Stimulated activated CD4-positive, alpha-beta T cell treated with anti-CD3 and anti-CD28 coated beads, Interleukin-2, amount 100 ng/mL, for 4 hours (primary cell): ENCODE results near the gene WNT3A.

Experiments
- DNase-seq: peaks from one replicate; pipeline ENCODE4 v3.0.0-alpha.2; 2020; ENCODE audit warnings: low read depth

The WNT3A gene

DNA sequence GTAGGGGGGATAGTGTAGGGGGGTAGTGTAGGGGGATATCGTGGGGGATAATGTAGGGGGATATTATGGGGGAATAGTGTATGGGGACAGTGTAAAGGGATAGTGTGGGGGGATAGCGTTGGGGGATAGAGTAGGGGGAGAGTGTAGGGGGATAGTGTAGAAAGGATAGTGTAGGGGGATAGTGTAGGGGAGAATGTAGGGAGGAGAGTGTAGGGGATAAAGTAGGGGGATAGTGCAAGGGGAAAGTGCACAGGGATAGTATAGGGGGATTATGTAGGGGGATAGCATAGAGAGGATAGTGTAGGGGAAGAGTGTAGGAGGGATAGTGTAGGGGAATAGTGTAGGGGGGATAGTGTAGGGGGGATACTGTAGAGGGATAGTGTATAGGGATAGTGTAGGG, 63.4 kb downstream of the WNT3A start:
- no peak for DNase-seq

DNA sequence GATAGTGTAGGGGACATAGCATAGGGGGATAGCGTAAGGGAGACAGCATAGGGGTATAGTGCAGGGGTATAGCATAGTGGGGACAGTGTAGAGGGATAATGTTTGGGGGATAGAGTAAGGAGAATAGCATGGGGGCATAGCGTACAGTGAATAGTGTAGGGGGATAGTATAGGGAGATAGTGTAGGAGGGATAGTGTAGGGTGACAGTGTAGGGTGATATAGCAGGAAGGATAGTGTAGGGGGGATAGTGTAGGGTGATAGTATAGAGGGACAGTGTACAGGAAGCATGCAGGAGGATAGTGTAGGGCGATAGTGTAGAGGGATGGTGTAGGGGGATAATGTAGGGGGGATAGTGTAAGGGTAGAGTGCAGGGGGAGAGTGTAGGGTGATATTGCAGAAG, 64.1 kb downstream of the WNT3A start:
- no peak for DNase-seq

DNA sequence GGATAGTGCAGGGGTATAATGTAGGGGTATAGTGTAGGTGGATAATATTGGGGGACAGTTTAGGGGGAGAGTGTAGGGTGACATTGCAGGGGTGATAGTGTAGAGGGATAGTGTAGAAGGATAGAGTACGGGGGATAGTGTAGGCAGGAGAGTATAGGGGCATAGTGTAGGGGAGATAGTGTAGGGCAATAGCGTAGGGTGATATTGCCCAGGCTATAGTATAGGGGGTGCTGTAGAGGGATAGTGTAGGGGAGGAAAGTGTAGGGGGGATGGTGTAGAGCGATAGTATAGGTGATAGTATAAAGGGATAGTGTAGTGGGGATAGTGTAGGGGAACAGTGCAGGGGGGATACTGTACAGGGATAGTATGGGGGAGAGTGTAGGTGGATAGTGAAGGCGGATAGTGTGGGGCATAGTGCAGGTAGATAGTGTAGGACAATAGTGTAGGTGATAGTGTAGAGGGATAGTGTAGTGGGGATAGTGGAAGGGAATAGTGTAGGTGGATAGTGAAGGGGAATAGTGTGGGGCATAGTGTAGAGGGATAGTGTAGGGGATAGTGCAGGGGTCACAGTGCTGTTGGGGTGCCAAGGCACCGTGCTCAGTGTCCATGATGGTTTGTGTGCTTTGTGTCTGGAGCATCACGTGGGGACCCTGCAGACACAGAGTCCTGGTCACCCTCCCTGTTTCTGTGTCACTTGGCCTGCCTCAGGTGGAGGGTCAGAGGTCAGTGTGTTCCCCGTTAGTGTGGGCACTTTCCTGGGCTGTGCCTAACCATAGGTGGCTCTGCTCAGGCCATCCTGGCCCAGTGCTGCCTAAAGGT, 65.2 kb downstream of the WNT3A start:
- DNase-seq, result no peak

DNA sequence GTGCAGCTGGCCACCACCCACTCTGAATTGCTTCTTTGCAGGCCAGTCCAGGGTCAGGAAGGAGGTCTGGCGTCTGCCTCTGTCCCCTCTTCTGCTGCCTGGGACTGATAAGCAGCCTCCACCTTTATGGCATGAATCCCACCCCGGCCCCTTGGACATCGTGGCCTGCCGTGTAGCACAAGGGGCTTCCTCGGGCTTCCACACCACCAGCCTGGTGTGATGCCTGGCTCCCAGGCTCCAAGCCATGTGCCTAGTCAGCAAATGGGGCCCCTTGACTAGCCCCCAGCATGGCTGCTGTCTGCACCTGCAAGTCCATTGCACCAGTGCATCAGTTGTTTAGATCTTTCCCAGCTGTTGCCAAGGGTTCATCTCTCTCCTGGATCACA, 65.9 kb downstream of the WNT3A start:
- no peak for DNase-seq

DNA sequence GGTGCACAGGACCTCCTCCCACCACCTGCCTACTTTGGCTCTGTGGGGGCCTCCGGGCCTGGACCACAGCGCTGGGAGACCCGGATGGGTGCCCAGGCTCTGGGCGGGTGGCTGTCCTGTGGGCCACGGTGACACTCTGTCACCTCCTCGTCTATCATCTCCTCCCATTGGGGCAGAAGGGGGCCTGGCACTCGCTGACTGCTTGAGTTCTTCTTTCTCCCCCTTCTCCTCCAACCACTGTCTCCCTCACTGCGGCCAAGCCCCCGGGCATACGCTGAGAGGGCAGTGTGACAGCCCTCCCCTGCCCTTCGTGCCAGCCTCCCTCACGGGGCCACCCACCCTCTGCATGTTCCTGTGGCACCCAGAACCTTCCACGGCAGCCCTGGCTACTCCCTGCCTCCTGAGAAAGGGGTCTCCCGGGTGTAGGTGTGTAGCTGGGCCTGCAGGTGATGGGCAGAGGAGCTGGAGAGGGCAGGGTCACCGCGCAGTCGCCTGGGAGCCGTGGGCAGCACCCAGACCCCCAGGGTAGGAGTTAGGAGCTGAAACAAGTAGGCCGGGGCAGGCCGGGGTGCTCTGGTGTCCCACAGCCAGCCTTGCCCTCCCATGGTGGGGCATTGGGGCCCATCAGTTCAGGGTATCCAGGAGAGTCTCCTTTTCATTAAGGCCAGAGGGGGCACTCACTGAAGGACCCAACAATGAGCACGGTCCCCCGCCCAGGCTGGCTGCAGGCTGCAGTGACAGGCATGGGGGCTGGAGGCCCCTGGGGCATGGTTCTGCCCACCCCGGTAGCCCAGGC, 66.5 kb downstream of the WNT3A start:
- no peak for DNase-seq

DNA sequence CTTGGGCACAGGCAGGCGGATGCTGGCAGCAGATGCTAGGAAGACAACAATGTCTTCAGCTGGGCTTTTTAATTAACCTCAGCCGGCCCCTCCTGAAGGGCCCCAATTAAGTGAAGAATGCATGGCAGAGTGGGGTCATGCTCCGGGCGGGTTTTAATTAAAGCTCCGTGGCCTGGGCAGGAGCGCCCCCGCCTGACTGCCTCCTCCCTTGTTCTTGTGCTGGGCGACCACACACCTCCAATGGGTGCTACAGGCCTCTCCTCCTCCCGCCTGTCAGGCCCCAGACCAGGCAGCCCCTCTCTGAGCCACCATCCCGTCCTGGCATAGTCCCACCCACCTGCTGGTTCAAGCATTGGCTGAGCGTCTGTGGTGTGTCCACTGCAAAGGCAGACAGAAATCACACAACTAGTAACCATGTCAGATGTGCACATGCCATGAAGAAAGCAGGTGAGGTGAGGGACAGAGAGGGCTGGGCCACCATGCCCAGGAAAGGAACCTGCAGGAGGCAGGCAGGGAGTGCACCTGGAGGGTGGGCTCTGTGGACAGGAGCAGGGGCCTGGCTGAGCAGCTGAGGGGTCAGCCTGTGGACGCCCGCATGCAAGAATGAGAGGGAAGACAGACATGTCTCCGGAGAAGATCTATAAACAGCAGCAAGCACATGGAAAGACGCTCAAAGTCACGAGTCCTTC, 67.2 kb downstream of the WNT3A start:
- no peak for DNase-seq

DNA sequence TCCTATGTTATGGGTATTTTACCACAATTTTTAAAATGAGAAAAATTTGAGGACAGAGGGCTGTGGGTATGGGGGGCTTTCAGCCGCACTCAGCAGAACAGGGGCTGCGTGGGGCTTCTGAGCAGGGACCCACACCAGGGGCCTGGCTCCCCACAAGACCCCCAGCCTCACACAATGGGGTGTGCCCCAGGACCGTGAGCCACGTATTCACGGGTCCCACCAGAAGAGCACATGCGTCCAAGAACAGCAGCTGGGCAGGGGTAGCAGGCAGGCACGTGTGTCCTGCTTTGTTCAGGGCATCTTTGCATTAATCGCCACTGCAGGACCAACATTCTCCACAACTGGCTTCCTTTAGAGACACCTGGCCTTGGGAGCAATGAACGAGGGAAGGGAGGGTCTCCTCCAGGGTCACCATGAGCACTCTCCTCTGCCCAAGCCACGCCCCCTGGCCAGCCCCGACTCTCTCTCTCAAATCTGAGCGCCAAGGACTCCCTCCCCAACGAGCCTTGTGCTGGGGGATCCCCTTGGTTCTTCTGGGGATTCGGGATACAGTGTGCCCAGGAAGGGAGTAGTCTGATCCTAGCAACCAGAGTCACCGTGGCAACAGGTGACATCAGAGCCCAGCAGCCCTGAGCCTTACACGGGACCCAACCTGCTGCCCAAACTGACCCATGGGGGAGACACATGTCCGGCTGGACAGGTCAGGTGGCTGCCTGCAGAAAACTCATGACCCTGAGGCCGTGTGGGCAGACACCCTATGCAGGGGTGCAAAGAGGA, 68.3 kb downstream of the WNT3A start:
- DNase-seq, result no peak

DNA sequence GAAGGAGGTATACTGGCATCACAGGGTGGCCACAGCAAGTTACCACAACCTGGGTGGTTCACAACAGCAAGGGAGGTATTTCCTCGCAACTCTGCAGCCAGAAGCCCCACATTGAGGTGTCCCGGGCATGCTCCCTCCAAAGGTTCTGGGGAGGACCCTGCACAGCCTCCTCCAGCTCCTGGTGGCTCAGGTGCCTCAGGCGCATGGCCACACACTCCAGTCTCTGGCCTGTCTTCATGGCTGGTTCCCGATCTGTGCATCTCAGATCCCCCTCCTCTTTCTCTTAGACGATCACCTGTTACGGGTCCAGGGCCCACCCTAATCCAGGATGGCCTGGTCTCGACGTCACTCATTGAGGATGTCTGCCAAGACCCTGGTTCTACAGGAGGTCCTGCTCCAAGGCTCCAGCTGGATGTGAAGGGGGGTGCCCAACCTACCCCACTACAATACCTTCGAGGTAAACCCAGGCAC, 69.0 kb downstream of the WNT3A start:
- no peak for DNase-seq

DNA sequence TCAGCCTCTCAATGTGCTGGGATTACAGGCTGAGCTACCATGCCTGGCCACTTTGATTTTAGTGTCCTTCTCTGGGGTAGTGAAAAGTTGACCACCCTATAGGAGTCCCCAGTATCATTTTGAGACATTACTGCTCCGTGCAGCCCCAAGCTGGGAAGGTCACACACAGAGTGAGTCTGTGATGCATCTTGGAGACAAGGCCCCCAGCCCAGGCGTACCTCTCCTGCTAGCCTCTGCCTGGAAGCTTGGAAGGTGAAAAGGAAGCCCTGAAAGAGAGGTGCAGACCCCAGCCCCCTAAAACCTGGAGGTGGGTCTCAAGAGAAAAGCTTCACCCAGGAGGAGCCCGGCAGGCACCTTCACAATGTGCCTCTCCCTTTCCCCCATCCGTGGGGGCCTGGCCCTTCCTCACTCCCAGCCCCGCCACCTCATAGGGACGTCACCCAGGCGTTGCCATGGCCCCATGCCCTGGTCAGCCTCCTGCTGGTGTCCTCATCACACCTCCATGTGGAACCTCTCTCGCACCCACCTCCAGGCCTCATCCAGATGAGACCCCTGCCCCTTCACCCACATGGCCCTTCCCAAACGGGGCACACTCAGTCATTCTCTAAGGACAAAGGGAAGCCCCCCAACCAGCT, 70.1 kb downstream of the WNT3A start:
- DNase-seq, result no peak

DNA sequence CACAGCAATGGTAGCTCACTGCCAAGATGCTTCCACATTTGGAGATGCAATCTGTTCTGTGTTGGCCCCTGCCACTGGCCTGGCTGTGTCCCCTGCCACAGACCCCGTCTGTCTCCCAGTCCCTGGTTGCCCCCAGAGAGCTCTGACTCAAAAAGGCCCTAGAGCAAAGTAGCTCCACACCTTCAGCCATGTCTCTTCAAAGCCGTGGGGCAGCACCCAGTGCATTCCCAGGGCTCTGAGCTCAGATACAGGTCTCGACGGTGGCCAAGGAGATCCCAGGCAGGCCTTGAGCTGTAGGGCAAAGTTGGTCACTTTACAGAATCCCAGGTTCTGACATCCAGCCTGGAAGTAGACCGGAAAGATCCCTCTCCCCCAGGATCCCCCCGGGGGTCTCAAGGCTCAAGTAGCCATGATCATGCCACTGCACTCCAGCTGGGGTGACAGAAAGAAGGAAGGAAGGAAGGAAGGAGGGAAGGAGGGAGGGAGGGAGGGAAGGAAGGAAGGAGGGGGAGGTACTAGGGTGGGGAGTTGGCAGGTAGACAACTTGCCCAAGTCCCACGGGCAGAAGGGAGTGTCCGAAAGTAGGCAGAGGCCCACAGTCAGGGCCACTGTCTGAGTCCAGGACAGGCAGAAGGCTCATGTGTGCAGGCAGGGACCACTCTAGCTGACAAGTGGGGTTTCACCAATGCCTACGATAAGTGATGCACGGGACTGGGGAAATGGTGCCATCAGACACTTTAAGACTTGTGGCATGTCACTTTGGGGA, 71.0 kb downstream of the WNT3A start:
- DNase-seq, result no peak

DNA sequence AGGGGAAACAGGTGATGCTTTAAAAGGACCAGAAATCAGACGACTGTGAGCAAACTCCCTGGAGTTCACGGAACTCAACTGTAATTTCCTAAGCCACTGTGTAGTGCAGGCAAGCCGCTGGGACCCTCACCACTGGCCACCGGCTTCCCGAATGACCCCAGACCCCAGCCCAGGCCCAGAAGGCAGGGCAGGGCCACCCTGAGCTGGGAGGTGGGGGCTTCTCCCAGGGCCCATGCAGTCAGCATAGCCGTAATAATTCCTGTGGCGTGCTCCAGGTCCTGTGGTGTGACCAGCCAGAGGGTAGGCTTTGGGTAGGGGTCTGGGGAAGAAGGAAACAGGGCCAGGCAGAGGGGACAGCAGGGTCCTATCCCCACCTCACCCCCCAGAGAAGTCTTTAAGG, 72.2 kb downstream of the WNT3A start:
- no peak for DNase-seq

DNA sequence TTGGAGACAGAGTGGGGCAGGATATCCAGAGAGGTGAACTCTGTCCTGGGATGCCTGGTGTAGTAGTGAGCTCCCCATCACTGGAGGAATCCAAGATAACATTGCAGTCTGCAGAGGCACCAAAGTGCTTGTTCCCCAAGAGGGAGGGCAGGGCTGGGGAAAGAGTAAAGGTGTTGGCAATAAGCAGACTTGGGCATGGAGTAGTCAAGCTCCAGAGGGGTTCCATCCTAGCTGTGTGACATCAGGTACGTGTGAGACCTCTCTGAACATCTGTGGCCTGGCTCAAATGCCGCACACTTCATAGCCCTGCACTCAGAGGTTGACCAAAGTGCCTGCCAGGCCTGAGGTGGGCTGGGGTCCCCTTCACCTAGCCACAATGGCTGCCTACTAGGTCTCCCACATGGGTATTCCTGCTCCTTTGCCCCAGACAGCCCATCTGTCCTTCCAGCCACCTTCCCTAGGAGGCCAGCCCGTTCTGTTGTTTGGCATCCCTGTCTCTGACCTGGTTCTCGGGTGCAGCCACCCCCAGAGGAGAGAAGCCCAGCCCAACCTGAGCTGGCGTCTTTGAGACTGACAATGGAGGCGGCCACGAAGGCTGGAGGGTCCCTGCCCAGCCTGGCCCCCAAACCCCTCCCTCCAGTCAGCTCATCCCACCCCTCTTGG, 72.9 kb downstream of the WNT3A start:
- no peak for DNase-seq

DNA sequence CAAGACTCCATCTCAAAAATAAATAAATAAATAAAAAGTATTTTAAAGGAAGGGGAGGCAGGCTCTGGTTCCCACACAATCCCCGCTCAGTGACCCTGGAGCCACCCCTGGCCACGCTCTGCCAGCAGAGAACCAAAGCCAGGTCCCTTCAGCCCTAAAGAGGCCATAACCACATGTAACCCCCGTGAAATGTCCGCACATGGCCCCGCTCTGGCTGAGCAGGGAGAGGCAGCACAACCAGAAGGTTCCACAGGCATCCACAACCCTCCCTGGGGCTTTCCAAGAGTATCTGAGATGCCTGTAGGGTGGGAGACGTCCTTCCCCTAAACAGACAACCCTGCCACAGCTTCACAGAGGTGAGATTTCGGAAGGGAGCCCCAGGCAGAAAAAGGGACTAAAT, 74.3 kb downstream of the WNT3A start:
- DNase-seq, result no peak

DNA sequence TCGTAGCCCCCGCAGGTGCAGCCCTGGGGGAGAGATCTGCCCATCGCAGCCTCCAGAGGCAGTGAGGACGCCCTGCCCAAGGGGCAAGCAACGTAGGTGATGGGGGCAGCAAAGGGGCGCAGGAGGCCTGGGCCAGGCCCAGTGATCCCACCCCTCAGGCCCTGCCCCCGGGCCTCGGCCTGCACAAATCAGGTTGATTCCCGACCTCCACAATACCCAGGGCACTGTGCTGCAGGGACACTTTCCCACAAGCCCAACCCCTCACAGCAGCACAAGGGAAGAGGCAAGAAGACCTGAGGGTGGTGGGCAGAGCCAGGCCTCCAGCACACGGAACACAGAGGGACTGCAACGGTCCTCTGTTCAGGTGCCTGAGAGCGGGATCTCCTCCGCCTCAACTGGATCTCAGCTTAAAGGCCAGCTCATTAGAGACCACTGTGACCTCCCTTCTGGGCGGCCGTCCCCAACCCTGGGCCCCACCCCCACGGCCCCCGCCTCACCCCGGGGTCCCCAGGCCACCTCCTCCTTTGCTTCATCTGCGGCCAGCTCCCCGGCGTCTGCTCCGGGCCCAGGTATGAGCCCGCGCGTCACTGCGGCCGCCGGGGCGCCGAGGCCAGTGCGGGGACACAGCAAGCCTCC, 74.9 kb downstream of the WNT3A start:
- no peak for DNase-seq

DNA sequence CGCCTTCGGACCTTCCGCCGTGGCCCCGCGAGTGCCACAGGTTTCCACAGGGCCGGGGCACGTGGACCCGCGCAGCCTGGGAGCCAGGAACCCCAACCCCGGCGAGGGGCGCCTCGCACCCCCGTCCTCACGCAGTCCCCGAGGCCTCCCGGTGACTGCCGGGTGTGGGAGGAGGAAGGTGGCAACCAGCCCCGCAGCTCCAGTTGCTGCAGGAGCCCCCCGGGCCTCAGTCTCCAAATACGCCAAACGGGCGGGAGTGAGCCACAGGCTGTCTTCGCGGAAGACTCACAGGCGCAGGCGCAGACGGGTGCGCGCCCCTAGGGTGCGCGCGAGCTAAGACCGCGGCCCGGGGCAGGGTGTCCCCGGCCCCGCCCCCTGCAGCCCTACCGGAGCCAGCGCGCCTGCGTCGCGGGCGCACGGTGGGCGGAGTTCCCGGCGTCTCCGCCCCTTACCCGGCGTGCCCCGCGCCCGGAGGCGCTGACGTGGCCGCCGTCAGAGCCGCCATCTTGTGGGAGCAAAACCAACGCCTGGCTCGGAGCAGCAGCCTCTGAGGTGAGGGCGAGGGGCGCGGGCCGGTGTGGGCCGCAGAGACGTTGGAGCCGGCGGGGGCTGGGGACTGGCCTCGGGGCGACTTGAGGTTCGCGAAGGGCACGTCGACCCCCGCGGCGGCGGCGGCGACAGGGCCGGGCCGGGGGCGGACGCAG, 75.6 kb downstream of the WNT3A start, which contains the start of gene ARF1:
ARF1 (plus strand) TSS at position 495 of the 704 bp plus-strand sequence. CDS start 14,407 bp downstream, outside the sequence.
- peak; percentile 90 for DNase-seq

DNA sequence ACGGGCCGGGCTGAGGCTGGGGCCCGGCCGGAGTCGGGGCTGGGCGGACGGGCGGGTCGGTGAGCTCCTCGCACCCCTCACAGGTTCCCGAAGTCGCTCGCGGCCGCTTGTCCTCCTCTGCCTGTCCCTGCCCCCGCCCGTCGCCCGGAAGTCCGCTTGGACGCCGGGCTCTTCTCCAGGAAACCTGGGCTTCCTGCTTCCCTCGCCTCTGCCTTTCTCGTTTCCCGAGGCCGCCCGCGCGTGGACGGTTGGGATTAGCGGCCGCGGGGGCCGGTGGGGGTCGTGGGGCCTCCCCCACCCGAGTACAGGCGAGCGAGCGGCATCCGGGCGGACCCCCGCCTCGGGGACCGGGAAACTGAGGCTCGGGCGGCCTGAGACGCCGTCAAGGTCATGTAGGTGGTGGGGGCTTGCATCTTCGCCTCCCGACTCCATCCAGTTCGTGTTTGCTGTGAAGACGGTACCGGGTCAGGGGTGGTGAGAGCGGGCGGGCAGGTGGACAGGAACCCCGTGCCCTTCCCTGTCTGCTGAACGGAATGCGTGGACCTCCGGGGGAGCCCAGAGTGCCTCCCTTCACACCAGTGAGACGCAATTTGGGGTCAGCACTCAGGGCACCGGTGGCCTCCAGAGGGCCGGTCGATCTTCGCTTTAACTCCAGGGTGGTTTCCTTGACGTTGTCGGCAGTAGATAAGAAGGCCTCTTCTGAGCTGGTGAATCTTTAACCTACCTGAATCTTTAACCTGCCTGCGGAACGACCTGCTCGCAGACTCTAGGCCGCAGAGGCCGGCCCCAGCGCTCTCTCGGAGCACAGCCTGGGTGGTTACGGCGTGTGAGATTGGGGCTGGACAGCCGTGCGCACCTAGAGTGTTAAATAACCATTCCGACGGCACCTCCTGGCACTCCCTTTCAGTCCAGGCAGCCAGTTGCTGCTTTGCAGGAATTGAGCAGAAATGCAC, 76.4 kb downstream of the WNT3A start:
- no peak for DNase-seq

DNA sequence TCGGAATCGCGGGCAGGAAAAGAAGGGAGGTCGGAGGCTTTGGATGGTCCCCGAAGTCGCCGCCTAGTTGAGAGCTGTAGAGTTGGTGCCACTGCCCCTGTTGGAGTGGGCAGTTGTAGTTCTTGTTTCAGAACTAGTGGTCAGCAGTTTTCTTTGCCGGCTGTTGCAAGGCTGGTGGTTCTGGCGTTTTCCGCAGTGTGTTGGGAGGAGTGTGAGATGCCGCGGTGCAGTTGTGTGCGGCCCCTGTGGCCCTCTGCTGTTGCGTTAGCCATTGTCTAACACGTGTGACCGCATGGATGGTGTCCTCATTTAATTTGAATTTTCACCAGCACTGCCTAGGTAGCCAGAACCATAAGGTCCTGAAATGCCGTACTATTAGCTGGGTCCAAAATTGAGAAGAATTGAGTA, 77.1 kb downstream of the WNT3A start:
- DNase-seq, result no peak

DNA sequence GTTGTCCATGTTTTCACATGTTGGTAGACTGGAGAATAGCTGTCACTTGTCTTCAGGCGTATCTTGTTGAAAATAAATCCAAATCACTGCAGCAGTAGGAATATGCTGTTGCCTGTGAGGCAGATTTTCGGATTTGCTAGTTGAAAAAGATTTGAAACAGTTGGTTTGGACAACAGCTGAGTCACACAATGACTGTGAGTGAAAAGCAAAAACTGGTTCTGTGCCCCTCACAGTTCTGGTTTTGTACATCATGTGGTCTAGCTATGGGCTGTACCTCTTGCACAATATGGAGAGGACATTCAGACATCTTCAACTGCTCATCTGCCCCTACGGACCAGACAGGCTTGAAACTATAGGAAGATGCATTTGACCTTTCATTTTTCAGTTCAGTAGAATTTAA, 77.5 kb downstream of the WNT3A start:
- no peak for DNase-seq
